ENCODE results near the gene STK10.

- TF ChIP-seq TEAD4 (IDR thresholded peaks at IDR 0.05) (no peak), ZBTB7A (IDR thresholded peaks at IDR 0.05; ENCODE audit: low read depth) (no peak), EP300 (IDR thresholded peaks at IDR 0.05; ENCODE audit: borderline replicate concordance) (no peak), RAD21 (IDR thresholded peaks at IDR 0.05; ENCODE audit: low read depth) (no peak), CREB1 (IDR thresholded peaks at IDR 0.05; ENCODE audit: low read depth) (no peak), MAX (IDR thresholded peaks at IDR 0.05) (no peak), EGR1 (IDR thresholded peaks at IDR 0.05) (no peak), YY1 (IDR thresholded peaks at IDR 0.05; ENCODE audit: low read depth) (no peak), TAF1 (IDR thresholded peaks at IDR 0.05; ENCODE audit: low read depth) (no peak), CEBPB (IDR thresholded peaks at IDR 0.05) (no peak), TCF12 (IDR thresholded peaks at IDR 0.05; ENCODE audit: low read depth) (no peak)
Measured at GRCh38 chr5:172216345-172216744, 28.3 kb upstream of the STK10 start.

Data from Ishikawa (cell line).